Esophagus muscularis mucosa (tissue), 4 donors: ENCODE results near the gene TNRC18.

ENCODE experiments used
- EP300 ChIP-seq: sonication (generic); formaldehyde crosslinking; IDR thresholded peaks from one replicate; pipeline ENCODE4 v1.6.1; 2017; ENCODE audit warnings: antibody characterized with exemption
- POLR2A ChIP-seq: fragments of 450-650 bp; IDR thresholded peaks from one replicate; pipeline ENCODE4 v1.6.1; 2017; ENCODE audit warnings: antibody characterized with exemption, moderate library complexity, mild to moderate bottlenecking, low read depth
- POLR2AphosphoS5 ChIP-seq, 2 donors: sonication (generic); formaldehyde crosslinking; IDR thresholded peaks; one replicate each; pipeline ENCODE4 v1.6.1; 2017; ENCODE audit warnings: antibody characterized with exemption in 2 of 2
- TF ChIP-seq, protein P1 (sequence below), 3 experiments: fragments of 200-600 bp in 2 of 3; fragments of 450-650 bp in 1 of 3; sonication (generic) in 2 of 3; IDR thresholded peaks; one replicate each; pipeline ENCODE4 v1.5.1; 2017 to 2019; ENCODE audit warnings: antibody characterized with exemption in 3 of 3, mild to moderate bottlenecking in 2 of 3, moderate library complexity in 1 of 3

DNA sequence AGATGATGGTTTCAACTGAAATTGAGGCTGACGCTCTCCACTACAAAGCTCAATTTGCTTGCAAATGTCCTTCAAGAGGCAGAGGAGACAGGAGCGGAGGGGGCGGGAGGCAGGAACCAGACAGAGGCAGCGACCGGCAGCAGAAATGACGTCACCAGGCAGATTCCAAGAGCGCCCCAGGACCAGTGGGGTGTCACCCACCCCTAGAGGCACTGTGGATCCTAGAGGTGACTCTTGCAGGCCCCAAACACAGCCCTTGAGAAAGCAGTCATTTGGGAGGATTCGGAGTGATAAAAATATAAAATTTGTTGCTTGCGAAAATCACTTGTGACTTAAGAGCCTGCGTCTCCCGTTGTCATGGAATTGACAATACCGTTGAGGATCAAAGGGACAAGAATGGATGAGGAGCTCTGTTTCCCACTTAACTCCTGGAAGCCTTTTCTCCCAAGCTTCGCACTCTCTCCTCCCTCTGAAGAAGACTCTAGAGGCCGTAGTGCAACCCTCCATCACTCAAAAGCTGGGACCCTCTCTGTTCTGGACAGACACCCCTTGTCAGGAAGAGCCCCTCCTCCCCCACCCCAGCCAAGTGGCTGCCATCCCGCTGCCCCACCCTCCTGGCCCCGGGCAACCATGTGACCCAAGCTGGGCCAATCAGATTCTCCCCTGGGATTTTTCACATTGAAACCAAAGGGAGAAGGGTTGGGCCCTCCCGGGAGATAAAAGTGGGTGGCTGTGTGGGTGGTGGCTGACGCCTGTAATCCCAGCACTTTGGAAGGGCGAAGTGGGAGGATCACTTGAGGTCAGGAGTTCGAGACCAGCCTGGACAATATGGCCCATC lies 157.2 kb downstream of the TNRC18 start:
- TF ChIP-seq, protein P1, sequence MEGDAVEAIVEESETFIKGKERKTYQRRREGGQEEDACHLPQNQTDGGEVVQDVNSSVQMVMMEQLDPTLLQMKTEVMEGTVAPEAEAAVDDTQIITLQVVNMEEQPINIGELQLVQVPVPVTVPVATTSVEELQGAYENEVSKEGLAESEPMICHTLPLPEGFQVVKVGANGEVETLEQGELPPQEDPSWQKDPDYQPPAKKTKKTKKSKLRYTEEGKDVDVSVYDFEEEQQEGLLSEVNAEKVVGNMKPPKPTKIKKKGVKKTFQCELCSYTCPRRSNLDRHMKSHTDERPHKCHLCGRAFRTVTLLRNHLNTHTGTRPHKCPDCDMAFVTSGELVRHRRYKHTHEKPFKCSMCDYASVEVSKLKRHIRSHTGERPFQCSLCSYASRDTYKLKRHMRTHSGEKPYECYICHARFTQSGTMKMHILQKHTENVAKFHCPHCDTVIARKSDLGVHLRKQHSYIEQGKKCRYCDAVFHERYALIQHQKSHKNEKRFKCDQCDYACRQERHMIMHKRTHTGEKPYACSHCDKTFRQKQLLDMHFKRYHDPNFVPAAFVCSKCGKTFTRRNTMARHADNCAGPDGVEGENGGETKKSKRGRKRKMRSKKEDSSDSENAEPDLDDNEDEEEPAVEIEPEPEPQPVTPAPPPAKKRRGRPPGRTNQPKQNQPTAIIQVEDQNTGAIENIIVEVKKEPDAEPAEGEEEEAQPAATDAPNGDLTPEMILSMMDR (IDR thresholded peaks at IDR 0.05) = no peak
- no peak for TF ChIP-seq POLR2AphosphoS5 (IDR thresholded peaks at IDR 0.05)
- no peak for TF ChIP-seq POLR2A
- no peak for TF ChIP-seq EP300
